ENCODE data around the gene LRRC31. TPM values are rescaled to one million over a fixed set of nuclear protein-coding genes. Genes with fewer than 3 reads are reported as not detected.

The LRRC31 gene
- total RNA-seq, 2 experiments from 2014 or later, result not detected

DNA sequence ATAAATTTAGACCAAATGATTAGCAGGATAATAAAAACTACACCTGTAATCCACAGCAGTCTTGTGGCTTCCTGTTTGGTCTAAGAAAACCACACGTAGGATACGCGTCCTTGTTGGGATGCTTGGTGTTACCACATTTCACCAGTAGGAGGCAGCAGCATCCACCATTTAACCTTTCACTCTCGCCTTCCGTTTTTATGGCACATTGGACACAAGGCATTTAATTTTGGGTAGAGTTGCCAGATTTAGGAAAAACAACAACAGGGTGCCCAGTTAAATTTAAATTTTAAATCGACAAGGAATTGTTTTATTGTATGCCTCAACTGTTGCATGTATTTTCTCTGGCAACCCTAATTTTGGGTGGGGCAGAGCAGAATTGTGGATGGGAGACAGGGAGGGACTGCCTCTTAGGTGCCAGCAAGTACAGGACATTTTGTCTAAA lies 6.3 kb downstream of the LRRC31 start:
- no peaks in the 10 kb centered on the region for H3K9me3 Mint-ChIP-seq
- peaks cover 5% of the 10 kb centered on the region for H3K27me3 Mint-ChIP-seq
- DNase-seq, result peak; percentile 43 to 87 (median 52)
- peaks cover 29% of the 10 kb centered on the region for H3K4me1 Mint-ChIP-seq (ENCODE audit: low read depth)
- TF ChIP-seq, protein P1, sequence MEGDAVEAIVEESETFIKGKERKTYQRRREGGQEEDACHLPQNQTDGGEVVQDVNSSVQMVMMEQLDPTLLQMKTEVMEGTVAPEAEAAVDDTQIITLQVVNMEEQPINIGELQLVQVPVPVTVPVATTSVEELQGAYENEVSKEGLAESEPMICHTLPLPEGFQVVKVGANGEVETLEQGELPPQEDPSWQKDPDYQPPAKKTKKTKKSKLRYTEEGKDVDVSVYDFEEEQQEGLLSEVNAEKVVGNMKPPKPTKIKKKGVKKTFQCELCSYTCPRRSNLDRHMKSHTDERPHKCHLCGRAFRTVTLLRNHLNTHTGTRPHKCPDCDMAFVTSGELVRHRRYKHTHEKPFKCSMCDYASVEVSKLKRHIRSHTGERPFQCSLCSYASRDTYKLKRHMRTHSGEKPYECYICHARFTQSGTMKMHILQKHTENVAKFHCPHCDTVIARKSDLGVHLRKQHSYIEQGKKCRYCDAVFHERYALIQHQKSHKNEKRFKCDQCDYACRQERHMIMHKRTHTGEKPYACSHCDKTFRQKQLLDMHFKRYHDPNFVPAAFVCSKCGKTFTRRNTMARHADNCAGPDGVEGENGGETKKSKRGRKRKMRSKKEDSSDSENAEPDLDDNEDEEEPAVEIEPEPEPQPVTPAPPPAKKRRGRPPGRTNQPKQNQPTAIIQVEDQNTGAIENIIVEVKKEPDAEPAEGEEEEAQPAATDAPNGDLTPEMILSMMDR (IDR thresholded peaks at IDR 0.05), result peak; percentile 98
- no peak overlapping the region for H3K4me3 Mint-ChIP-seq
- ChIA-PET POLR2A (interaction anchor here (0.8 to 3.2 kb wide), 2 partner anchors 14 to 103 kb away, joined by 4 to 15 read pairs; partner anchors contain the start of gene SEC62), CTCF (interaction anchor here (0.9 to 1.2 kb wide), 4 partner anchors 90 to 174 kb away, joined by 3 to 4 read pairs (median 3); partner anchors contain the start of gene MYNN)
- no peaks in the 10 kb centered on the region for H3K36me3 ChIP-seq (ENCODE audit: insufficient read depth, low read length)
- intact Hi-C loops (cut with DNase I, micrococcal nuclease), result loop anchor here (1.0 to 10.0 kb wide), 11 partner anchors 101 to 949 kb away; partner anchors contain the start of genes SEC62 (in 2 of the 2), GPR160 (in 1 of the 2) and PHC3 (in 1 of the 2)
- H3K9me3 ChIP-seq (ENCODE audit: control insufficient read depth in 1 of 2, insufficient read depth in 1 of 2, low read length in 2 of 2), result no peaks in the 10 kb centered on the region
- ATAC-seq (ENCODE audit: poor library complexity), result peak; percentile 81
- no peak overlapping the region for H3K27ac Mint-ChIP-seq
- no peaks in the 10 kb centered on the region for H3K27me3 ChIP-seq (ENCODE audit: control insufficient read depth in 1 of 2, insufficient read depth in 2 of 2, low read length in 2 of 2)
- H3K4me3 ChIP-seq (ENCODE audit: low read length), result no peak overlapping the region
- H3K36me3 Mint-ChIP-seq (ENCODE audit: low read depth), result no peaks in the 10 kb centered on the region
- peaks cover 19% of the 10 kb centered on the region for H3K4me1 ChIP-seq (ENCODE audit: insufficient read depth, low read length)
- no peak overlapping the region for H3K27ac ChIP-seq (ENCODE audit: low read depth in 1 of 2, low read length in 2 of 2)

- no peaks in the 10 kb centered on the region for H3K9me3 Mint-ChIP-seq
- intact Hi-C loops (cut with DNase I, micrococcal nuclease), result loop anchor here (2.0 to 10.0 kb wide), 9 partner anchors 99 to 951 kb away; partner anchors contain the start of genes GPR160 (in 1 of the 2), PHC3 (in 1 of the 2) and SEC62 (in 1 of the 2)
- H3K27me3 Mint-ChIP-seq, result peaks cover 5% of the 10 kb centered on the region
- no peak overlapping the region for H3K4me3 Mint-ChIP-seq
- H3K27me3 ChIP-seq (ENCODE audit: control insufficient read depth in 1 of 2, insufficient read depth in 2 of 2, low read length in 2 of 2), result no peaks in the 10 kb centered on the region
- H3K4me1 Mint-ChIP-seq (ENCODE audit: low read depth), result peaks cover 26% of the 10 kb centered on the region
- no peaks in the 10 kb centered on the region for H3K36me3 Mint-ChIP-seq (ENCODE audit: low read depth)
- TF ChIP-seq, protein P1 (IDR thresholded peaks at IDR 0.05), result no peak
- H3K9me3 ChIP-seq (ENCODE audit: control insufficient read depth in 1 of 2, insufficient read depth in 1 of 2, low read length in 2 of 2), result no peaks in the 10 kb centered on the region
- DNase-seq (no peak), ATAC-seq (ENCODE audit: poor library complexity) (no peak)
- H3K4me1 ChIP-seq (ENCODE audit: insufficient read depth, low read length), result peaks cover 19% of the 10 kb centered on the region
- H3K36me3 ChIP-seq (ENCODE audit: insufficient read depth, low read length), result no peaks in the 10 kb centered on the region
- no peak overlapping the region for H3K27ac ChIP-seq (ENCODE audit: low read depth in 1 of 2, low read length in 2 of 2)
- H3K27ac Mint-ChIP-seq, result no peak overlapping the region
- CTCF ChIA-PET, result no interaction called here
- POLR2A ChIA-PET, result interaction anchor here (0.6 to 3.2 kb wide), 3 partner anchors 104 to 200 kb away, joined by 3 to 15 read pairs (median 4); partner anchors contain the start of gene SEC62
- no peak overlapping the region for H3K4me3 ChIP-seq (ENCODE audit: low read length)
Observed at GRCh38 chr3:169861871-169862270, 7.9 kb downstream of the LRRC31 start.

DNA sequence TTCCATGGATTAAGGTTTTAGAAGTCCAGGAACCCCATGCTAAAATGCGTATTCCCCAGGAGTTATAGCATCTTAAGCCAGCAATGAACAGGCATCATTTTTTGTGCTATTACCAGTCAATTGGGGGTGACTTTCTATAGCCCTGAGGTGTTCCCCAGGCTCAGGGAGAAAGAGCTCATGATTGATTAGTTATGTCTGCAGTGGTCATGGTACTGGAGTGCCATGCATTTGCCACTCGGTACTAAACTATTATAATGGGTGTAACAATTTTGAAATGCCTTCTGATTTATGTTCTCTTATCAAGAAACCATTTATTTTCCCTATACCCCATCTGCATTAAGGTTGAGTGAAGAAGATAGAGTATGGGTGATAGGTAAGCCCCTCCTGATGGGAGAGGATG lies 11.9 kb downstream of the LRRC31 start:
- CTCF ChIA-PET, result no interaction called here

More for the DNA sequence above, 11.9 kb downstream of the LRRC31 start:
- no peak overlapping the region for H3K27ac Mint-ChIP-seq
- Histone ChIP-seq H3K4me1 (ENCODE audit: insufficient read depth, low read length) (no peaks in the 10 kb centered on the region), H3K27me3 (ENCODE audit: control insufficient read depth in 1 of 2, insufficient read depth in 2 of 2, low read length in 2 of 2) (peaks cover 0 to 3% of the 10 kb centered on the region in 2 experiments), H3K9me3 (ENCODE audit: control insufficient read depth in 1 of 2, insufficient read depth in 1 of 2, low read length in 2 of 2) (no peaks in the 10 kb centered on the region), H3K27ac (ENCODE audit: low read depth in 1 of 2, low read length in 2 of 2) (no peak overlapping the region), H3K4me3 (ENCODE audit: low read length) (no peak overlapping the region), H3K36me3 (ENCODE audit: insufficient read depth, low read length) (no peaks in the 10 kb centered on the region)
- no peaks in the 10 kb centered on the region for H3K9me3 Mint-ChIP-seq
- H3K27me3 Mint-ChIP-seq, result peaks cover 30% of the 10 kb centered on the region
- no peaks in the 10 kb centered on the region for H3K36me3 Mint-ChIP-seq (ENCODE audit: low read depth)
- POLR2A ChIA-PET, result interaction anchor here (1.7 kb wide), 1 partner anchor 15 kb away, joined by 8 read pairs; no protein-coding TSS in a partner anchor
- no peaks in the 10 kb centered on the region for H3K4me1 Mint-ChIP-seq (ENCODE audit: low read depth)
- intact Hi-C loops (cut with DNase I, micrococcal nuclease), result no loop called here
- DNase-seq (no peak), ATAC-seq (ENCODE audit: poor library complexity) (no peak)
- H3K4me3 Mint-ChIP-seq, result no peak overlapping the region
- TF ChIP-seq, protein P1 (IDR thresholded peaks at IDR 0.05), result no peak

Data from CD4-positive, alpha-beta T cell (primary cell).